ENCODE results near the gene OR10A3. TPM values are rescaled to one million over a fixed set of nuclear protein-coding genes. Genes with fewer than 3 reads are reported as not detected.
A peak's percentile ranks its signal among the peaks of the same experiment; 100 is the strongest.

Gene OR10A3
- total and polyA plus RNA-seq, 2 of the 8 experiments (the other 6 are each of a cell fraction or from before 2014, with no cell fraction given), result not detected

- 0 out of 2 replicates have a peak, but pooled peaks have one; percentile 3 for TF ChIP-seq MAX (IDR thresholded peaks at IDR 0.05)
- TF ChIP-seq CTCF (IDR thresholded peaks at IDR 0.05; ENCODE audit: control extremely low read depth in 1 of 3, insufficient read depth in 1 of 3, low read depth in 1 of 3, low read length in 3 of 3), result peak; percentile 60 to 83 (median 81)
- TF ChIP-seq CHD2 (IDR thresholded peaks at IDR 0.05; ENCODE audit: low read length), result peak; percentile 39; the same call in 1 of the 2 replicates
- peak; percentile 45; the same call in 1 of the 2 replicates for TF ChIP-seq EGR1 (IDR thresholded peaks at IDR 0.05; ENCODE audit: borderline replicate concordance, low read depth, low read length)
- peak; percentile 94 for TF ChIP-seq TEAD4 (IDR thresholded peaks at IDR 0.05; ENCODE audit: low read depth, low read length)
- TF ChIP-seq SIRT6 (IDR thresholded peaks at IDR 0.05; ENCODE audit: low read length), result no peak
- TF ChIP-seq SP1 (IDR thresholded peaks at IDR 0.05; ENCODE audit: low read depth, low read length), result peak; percentile 92
- TF ChIP-seq TAF1 (IDR thresholded peaks at IDR 0.05; ENCODE audit: low read depth, low read length), result peak; percentile 83; the same call in 1 of the 2 replicates
- no peak for TF ChIP-seq GTF2F1 (IDR thresholded peaks at IDR 0.05; ENCODE audit: borderline replicate concordance, low read depth, low read length)
- no peak for TF ChIP-seq HDAC2 (IDR thresholded peaks at IDR 0.05; ENCODE audit: borderline replicate concordance in 1 of 2, low read depth in 2 of 2, low read length in 2 of 2)
- TF ChIP-seq NRF1 (IDR thresholded peaks at IDR 0.05; ENCODE audit: low read depth, low read length), result no peak
- TF ChIP-seq BACH1 (IDR thresholded peaks at IDR 0.05; ENCODE audit: low read length), result no peak
- TF ChIP-seq CBX8 (IDR thresholded peaks at IDR 0.05; ENCODE audit: borderline replicate concordance, low read depth, low read length), result no peak
- TF ChIP-seq RNF2 (IDR thresholded peaks at IDR 0.05; ENCODE audit: borderline replicate concordance, low read depth, low read length, missing control alignments, poor library complexity, severe bottlenecking), result no peak
- TF ChIP-seq EP300 (IDR thresholded peaks at IDR 0.05; ENCODE audit: borderline replicate concordance in 1 of 2, low read depth in 2 of 2, low read length in 2 of 2), result peak in 1 of 2 experiments; percentile 70; a peak in 1 of 3 replicates
- TF ChIP-seq SAP30 (IDR thresholded peaks at IDR 0.05; ENCODE audit: insufficient read depth, insufficient replicate concordance, low read length), result no peak
- TF ChIP-seq CEBPB (IDR thresholded peaks at IDR 0.05; ENCODE audit: low read depth, low read length), result no peak
- TF ChIP-seq TAF7 (optimal IDR thresholded peaks at IDR 0.05; ENCODE audit: borderline replicate concordance, low read depth, low read length), result peak; percentile 51
- peak; percentile 92 for TF ChIP-seq YY1 (IDR thresholded peaks at IDR 0.05; ENCODE audit: low read depth, low read length)
- TF ChIP-seq SRF (IDR thresholded peaks at IDR 0.05; ENCODE audit: low read depth, low read length), result peak; percentile 63; the same call in 1 of the 2 replicates
- TF ChIP-seq MAFK (IDR thresholded peaks at IDR 0.05; ENCODE audit: low read depth, low read length), result no peak
Observed at GRCh38 chr11:7986768-7987559, 45.5 kb upstream of the OR10A3 start, which contains the start of gene EIF3F (continued).

Measured in H1 (cell line).